ENCODE results near the gene MYRFL. TPM values are rescaled to one million over a fixed set of nuclear protein-coding genes. Genes with fewer than 3 reads are reported as not detected.

Gene MYRFL
- total RNA-seq, 1 experiment from 2014 or later = not detected

DNA sequence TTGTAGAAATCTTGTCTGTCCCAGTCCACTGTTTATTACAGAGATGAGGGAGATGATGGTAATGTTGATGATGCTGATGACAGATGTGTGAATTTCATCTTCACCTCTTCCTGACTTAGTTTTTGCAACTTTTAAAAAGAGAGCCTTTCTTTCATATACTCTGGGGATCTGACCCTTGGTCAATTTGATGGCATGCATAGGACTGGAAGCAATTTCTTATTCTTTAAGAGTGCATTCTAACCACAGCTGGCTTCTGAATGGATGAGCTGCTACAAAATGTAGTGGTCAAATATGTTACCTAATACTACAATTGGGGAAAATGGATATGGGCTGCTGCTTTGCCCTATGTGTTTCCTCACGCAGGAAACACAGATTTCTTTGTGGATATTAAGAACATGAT, 80.8 kb downstream of the MYRFL start:
- Histone ChIP-seq H3K4me3 (no peak overlapping the region), H3K27me3 (no peaks in the 10 kb centered on the region), H3K36me3 (no peaks in the 10 kb centered on the region), H3K9me3 (no peaks in the 10 kb centered on the region)
- no peak for DNase-seq

DNA sequence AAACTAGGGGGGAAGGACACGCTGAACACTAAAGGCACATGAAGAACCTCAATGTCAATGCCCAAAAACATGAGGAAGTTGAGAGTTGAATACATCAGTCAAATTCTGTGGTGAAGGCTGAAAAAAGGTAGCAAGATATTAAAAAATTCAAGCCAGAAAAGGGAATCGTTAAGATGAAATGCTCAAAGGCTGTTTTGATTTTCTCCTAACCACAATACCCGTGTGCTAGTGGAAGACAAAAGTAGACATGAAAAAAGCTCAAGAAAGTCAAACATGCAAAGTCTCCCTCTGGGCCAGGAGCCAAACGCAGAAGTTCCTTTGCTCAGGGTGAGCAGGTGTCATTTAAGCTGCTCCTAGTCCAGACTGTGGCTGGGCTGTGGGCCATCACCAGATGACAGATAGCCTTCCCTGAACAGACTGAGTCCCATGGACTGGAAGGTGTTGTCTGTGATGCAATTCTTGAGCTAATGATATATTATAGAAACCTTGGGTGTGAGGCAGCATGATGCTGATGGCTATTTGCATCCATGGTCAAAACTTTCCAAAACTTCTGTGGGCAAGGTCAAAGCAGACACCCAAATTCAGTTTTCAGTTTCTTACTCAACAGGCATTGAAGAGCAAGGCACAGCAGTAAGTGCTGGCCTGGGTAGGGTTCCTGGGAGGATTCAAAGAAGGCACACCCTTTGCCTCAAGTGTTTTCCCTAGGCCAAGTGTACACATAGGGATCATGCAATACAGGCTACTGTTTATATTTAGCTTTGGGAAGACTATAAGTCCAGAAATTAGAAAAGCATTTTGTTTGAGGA, 81.6 kb downstream of the MYRFL start:
- Histone ChIP-seq H3K36me3 (no peaks in the 10 kb centered on the region), H3K9me3 (no peaks in the 10 kb centered on the region), H3K4me3 (no peak overlapping the region), H3K27me3 (no peaks in the 10 kb centered on the region)
- DNase-seq = no peak

DNA sequence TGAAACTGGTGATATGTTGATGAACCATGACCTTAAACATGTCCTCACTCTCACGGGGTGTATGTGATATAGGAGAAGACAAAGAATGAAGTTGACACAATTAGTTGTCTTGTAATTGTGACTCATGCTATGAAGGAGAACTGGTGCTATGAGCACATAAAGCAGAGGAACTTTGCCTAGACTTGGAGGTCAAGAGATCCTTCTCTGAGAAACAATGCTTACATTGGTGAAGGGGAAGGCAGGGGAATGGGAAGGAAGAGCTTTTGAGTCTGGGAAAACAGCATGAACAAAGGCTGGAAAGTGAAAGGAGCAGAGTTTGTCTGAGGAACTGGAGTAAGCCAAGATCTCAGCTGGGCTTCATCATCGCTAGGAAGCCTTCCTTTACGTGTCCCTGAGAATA, 83.2 kb downstream of the MYRFL start:
- DNase-seq = no peak
- H3K9me3 ChIP-seq = no peaks in the 10 kb centered on the region
- H3K4me3 ChIP-seq = no peak overlapping the region
- H3K36me3 ChIP-seq = no peaks in the 10 kb centered on the region
- H3K27me3 ChIP-seq = no peaks in the 10 kb centered on the region

DNA sequence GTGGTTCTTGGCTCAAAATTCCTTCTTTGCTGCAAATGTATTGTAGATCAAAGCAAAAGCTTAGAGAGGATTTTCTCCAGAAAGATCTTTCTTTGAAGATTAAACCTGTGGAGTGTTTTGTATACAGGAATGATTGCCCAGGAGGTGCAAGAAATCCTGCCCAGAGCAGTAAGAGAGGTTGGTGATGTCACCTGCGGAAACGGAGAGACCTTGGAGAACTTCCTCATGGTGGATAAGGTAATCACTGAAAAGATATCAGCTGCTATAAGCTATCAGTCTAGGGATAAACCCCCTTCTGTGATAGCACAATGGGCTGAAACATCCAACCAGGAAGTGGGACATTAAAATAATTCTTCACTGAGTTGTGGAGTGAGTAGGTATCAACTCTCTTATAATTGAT, 85.7 kb downstream of the MYRFL start:
- no peak overlapping the region for H3K4me3 ChIP-seq
- no peak for DNase-seq
- H3K27me3 ChIP-seq = no peaks in the 10 kb centered on the region
- no peaks in the 10 kb centered on the region for H3K36me3 ChIP-seq
- no peaks in the 10 kb centered on the region for H3K9me3 ChIP-seq

GRCh38 chr12:69913526-69913925, 88.5 kb downstream of the MYRFL start:
- no peaks in the 10 kb centered on the region for H3K27me3 ChIP-seq
- no peak overlapping the region for H3K4me3 ChIP-seq
- no peaks in the 10 kb centered on the region for H3K36me3 ChIP-seq
- no peak for DNase-seq
- peaks cover 2% of the 10 kb centered on the region for H3K9me3 ChIP-seq

- peaks cover 2% of the 10 kb centered on the region for H3K9me3 ChIP-seq
- H3K4me3 ChIP-seq = no peak overlapping the region
- H3K36me3 ChIP-seq = no peaks in the 10 kb centered on the region
- DNase-seq = no peak
- H3K27me3 ChIP-seq = no peaks in the 10 kb centered on the region
These were observed 90.9 kb downstream of the MYRFL start for GRCh38 chr12:69915964-69916363.

GRCh38 chr12:69916544-69917235, 91.7 kb downstream of the MYRFL start:
- Histone ChIP-seq H3K27me3 (no peaks in the 10 kb centered on the region), H3K9me3 (peaks cover 2% of the 10 kb centered on the region), H3K36me3 (no peaks in the 10 kb centered on the region), H3K4me3 (no peak overlapping the region)
- DNase-seq = no peak

GRCh38 chr12:69918287-69918686, 93.3 kb downstream of the MYRFL start:
- no peak for DNase-seq
- H3K27me3 ChIP-seq = no peaks in the 10 kb centered on the region
- H3K36me3 ChIP-seq = no peaks in the 10 kb centered on the region

GRCh38 chr12:69919495-69919894, 94.5 kb downstream of the MYRFL start:
- DNase-seq = no peak
- Histone ChIP-seq H3K36me3 (no peaks in the 10 kb centered on the region), H3K9me3 (peaks cover 2% of the 10 kb centered on the region), H3K4me3 (no peak overlapping the region), H3K27me3 (no peaks in the 10 kb centered on the region)

More at GRCh38 chr12:69918287-69918686, 93.3 kb downstream of the MYRFL start:
- Histone ChIP-seq H3K4me3 (no peak overlapping the region), H3K9me3 (peaks cover 2% of the 10 kb centered on the region)

- no peaks in the 10 kb centered on the region for H3K36me3 ChIP-seq
- no peak overlapping the region for H3K4me3 ChIP-seq
- DNase-seq = no peak
- H3K27me3 ChIP-seq = no peaks in the 10 kb centered on the region
- H3K9me3 ChIP-seq = peaks cover 2% of the 10 kb centered on the region
These were observed 96.8 kb downstream of the MYRFL start for GRCh38 chr12:69921831-69922230.

DNA sequence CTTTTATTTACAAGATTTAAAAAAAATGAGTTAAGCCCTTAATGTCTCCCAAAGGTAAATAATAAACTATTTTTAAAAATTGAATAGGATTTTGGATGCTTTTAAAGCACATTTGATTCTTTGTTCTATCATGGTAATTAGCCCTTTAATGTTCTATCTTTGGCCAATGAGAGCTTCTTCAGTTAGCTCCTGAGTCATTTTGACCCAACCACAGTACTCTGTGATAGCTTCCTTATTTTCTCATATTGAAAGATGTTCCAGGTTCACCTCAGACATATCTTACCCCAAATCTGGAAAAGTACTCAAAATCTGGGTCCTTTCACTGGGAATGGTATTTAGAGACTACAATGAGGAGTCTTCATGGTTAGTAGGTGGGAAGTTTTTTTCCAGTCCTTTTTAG, 98.0 kb downstream of the MYRFL start:
- peaks cover 2% of the 10 kb centered on the region for H3K9me3 ChIP-seq
- no peak for DNase-seq
- no peaks in the 10 kb centered on the region for H3K27me3 ChIP-seq
- H3K36me3 ChIP-seq = no peaks in the 10 kb centered on the region
- no peak overlapping the region for H3K4me3 ChIP-seq

DNA sequence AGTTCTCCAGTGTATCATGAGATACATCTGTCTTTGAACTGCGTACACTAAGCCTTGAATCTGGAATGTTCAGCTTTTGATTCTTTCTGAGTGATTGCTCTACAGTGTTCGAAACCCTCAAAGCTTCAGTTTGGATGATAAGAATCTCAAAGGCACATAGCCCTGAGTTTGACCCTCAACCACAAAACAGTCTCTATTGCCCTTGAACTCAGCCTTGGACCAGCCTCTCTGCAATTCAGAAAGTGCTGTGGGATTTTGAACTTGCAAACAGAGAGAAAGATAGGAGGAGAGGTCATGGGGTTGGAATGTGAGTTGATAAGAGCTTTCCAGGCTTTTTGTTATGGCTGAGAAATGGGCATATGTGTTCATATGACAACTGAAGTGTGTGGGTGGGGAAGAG, 100.3 kb downstream of the MYRFL start:
- Histone ChIP-seq H3K27me3 (no peaks in the 10 kb centered on the region), H3K36me3 (no peaks in the 10 kb centered on the region), H3K4me3 (no peak overlapping the region), H3K9me3 (no peaks in the 10 kb centered on the region)
- no peak for DNase-seq

GRCh38 chr12:69927164-69927563, 102.1 kb downstream of the MYRFL start:
- H3K9me3 ChIP-seq = no peaks in the 10 kb centered on the region
- no peaks in the 10 kb centered on the region for H3K36me3 ChIP-seq
- no peaks in the 10 kb centered on the region for H3K27me3 ChIP-seq
- no peak for DNase-seq
- no peak overlapping the region for H3K4me3 ChIP-seq

GRCh38 chr12:69929125-69929524, 104.1 kb downstream of the MYRFL start:
- Histone ChIP-seq H3K4me3 (no peak overlapping the region), H3K27me3 (no peaks in the 10 kb centered on the region), H3K9me3 (no peaks in the 10 kb centered on the region), H3K36me3 (no peaks in the 10 kb centered on the region)
- DNase-seq = no peak

- DNase-seq = no peak
- Histone ChIP-seq H3K36me3 (no peaks in the 10 kb centered on the region), H3K27me3 (no peaks in the 10 kb centered on the region), H3K9me3 (no peaks in the 10 kb centered on the region), H3K4me3 (no peak overlapping the region)
These were observed 104.5 kb downstream of the MYRFL start for GRCh38 chr12:69929531-69929930.

DNA sequence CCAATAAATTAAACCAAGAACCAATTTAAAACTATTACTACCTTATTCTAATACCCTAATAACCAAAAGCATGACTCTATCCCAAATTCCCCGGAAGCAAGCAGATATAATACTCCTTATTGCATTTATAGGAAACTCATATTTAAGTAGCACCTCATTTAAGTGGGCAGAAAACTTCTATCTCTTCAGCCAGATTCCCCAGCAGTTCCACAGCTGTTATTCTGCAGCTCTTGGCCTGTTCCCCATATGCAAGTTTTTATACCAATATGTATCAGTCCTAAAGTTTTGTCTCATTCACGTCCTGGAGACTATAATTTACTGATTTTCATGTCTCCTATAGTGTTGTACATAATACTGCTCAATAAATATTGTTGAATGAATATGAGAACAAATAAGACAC, 106.5 kb downstream of the MYRFL start:
- no peak overlapping the region for H3K4me3 ChIP-seq
- no peaks in the 10 kb centered on the region for H3K9me3 ChIP-seq
- H3K27me3 ChIP-seq = no peaks in the 10 kb centered on the region
- no peak for DNase-seq
- H3K36me3 ChIP-seq = no peaks in the 10 kb centered on the region

DNA sequence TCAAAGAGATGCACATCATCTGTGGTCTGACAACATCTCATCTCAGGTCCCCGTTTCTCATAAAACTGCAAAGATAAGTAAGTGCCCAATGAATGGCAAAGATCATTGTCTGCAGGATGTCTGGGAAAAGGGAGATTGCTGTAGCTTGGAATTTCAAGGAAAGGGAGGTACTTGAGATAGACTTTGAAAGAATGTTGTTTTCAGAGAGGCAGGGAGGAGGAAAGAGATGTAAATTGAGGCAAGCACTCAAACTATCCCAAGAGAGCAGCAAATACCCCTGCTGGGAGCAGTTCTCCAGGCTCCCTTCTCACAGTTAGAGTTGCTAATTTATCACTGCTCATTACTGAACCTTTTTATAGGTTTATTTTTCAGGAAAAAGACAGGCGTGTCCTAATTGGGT, 107.1 kb downstream of the MYRFL start:
- DNase-seq = no peak
- H3K36me3 ChIP-seq = no peaks in the 10 kb centered on the region
- no peaks in the 10 kb centered on the region for H3K27me3 ChIP-seq
- no peaks in the 10 kb centered on the region; the same call in 1 of the 2 replicates for H3K9me3 ChIP-seq
- no peak overlapping the region for H3K4me3 ChIP-seq
